Measurements from ENCODE around the gene CREB3L2. TPM values are rescaled to one million over a fixed set of nuclear protein-coding genes. Genes with fewer than 3 reads are reported as not detected.

Gene CREB3L2
- total and polyA plus RNA-seq, 4 donors: 7.4 to 89.1 (median 44.0) TPM

DNA sequence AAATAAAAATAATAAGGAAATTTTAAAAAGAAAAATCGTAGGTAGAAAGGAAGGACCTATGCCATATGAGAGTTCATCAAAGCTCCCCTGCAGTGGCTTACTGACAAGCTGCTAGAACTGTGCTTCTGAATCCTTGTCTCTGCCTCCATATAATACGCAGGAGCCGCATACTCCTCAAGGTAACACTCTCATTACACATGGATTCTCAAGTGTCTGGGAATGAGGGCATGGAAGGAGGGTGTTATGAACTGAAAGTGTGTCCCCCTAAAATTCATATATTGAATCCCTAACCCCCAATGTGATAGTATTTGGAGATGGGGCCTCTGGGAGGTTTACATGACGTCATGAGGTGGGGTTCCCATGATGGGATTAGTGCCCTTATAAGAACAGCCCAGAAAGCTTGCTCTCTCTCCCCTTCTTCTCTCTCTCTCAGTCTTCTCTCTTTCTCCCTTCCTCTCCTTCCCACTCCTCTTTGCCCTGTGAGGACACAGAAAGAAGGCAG lies 35.2 kb downstream of the CREB3L2 start:
- DNase-seq (no peak), ATAC-seq (ENCODE audit: insufficient read depth, low FRiP score) (no peak)
- no peaks in the 10 kb centered on the region for H3K9me3 ChIP-seq (ENCODE audit: control insufficient read depth in 4 of 4, insufficient read depth in 3 of 4, low read length in 3 of 4)
- H3K4me3 ChIP-seq: no peak overlapping the region
- TF ChIP-seq, protein P1, sequence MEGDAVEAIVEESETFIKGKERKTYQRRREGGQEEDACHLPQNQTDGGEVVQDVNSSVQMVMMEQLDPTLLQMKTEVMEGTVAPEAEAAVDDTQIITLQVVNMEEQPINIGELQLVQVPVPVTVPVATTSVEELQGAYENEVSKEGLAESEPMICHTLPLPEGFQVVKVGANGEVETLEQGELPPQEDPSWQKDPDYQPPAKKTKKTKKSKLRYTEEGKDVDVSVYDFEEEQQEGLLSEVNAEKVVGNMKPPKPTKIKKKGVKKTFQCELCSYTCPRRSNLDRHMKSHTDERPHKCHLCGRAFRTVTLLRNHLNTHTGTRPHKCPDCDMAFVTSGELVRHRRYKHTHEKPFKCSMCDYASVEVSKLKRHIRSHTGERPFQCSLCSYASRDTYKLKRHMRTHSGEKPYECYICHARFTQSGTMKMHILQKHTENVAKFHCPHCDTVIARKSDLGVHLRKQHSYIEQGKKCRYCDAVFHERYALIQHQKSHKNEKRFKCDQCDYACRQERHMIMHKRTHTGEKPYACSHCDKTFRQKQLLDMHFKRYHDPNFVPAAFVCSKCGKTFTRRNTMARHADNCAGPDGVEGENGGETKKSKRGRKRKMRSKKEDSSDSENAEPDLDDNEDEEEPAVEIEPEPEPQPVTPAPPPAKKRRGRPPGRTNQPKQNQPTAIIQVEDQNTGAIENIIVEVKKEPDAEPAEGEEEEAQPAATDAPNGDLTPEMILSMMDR (IDR thresholded peaks at IDR 0.05; ENCODE audit: control extremely low read depth, extremely low read depth): no peak
- peaks cover 0 to 2% (median 0%) of the 10 kb centered on the region in 4 donors for H3K36me3 ChIP-seq (ENCODE audit: control insufficient read depth in 4 of 4, insufficient read depth in 4 of 4, low read length in 4 of 4)
- no peaks in the 10 kb centered on the region for H3K27me3 ChIP-seq (ENCODE audit: control insufficient read depth in 3 of 3, insufficient read depth in 3 of 3, low read length in 2 of 3)
- H3K27ac ChIP-seq (ENCODE audit: low read depth in 1 of 2, low read length in 1 of 2): no peak overlapping the region
- 81 to 88% methylated on average over 4 of the region's 4 CpGs for WGBS, 2 donors
- no peak overlapping the region for H3K9ac ChIP-seq (ENCODE audit: insufficient read depth in 1 of 2, low read length in 2 of 2)
- H3K4me1 ChIP-seq (ENCODE audit: control insufficient read depth in 5 of 5, insufficient read depth in 5 of 5, low read length in 5 of 5): peaks cover 4 to 19% (median 15%) of the 10 kb centered on the region in 5 donors

DNA sequence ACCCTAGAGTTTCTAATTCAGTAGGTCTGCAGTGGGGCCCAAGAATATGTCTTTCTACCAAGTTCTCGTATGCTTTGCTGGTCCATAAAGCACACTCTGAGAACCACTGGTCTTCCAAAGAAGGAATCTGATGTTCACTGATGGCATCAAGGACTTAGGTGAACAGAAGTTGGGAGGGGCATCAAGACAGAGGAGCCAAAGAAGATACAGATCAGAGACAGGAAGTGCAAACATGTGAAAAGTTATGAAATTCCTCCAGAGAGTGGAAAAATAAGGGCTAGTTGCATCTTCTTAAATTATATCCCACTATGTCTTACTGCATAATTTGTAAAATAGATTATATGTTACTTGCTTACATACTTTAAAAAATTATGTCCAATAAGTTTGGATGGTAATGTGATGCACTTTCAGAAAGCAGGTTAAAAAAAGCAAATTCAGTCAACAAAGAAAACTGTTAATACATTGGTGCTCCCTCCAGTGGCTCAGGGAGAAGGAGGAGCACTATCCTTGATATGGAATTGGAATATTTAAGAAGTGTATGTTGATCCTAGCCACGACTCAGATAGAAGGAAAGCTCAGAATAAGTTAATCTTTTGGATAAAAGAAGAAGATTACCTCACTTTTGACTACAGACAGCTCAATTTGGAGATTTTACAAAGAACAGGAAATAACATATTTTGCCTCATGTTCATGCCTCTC lies 35.8 kb downstream of the CREB3L2 start:
- Histone ChIP-seq H3K27ac (ENCODE audit: low read depth in 1 of 2, low read length in 1 of 2) (no peak overlapping the region), H3K9ac (ENCODE audit: insufficient read depth in 1 of 2, low read length in 2 of 2) (no peak overlapping the region), H3K4me3 (no peak overlapping the region), H3K27me3 (ENCODE audit: control insufficient read depth in 3 of 3, insufficient read depth in 3 of 3, low read length in 2 of 3) (no peaks in the 10 kb centered on the region), H3K4me1 (ENCODE audit: control insufficient read depth in 5 of 5, insufficient read depth in 5 of 5, low read length in 5 of 5) (peaks cover 4 to 19% (median 17%) of the 10 kb centered on the region in 5 donors), H3K36me3 (ENCODE audit: control insufficient read depth in 4 of 4, insufficient read depth in 4 of 4, low read length in 4 of 4) (peaks cover 0 to 2% (median 0%) of the 10 kb centered on the region in 4 donors), H3K9me3 (ENCODE audit: control insufficient read depth in 4 of 4, insufficient read depth in 3 of 4, low read length in 3 of 4) (no peaks in the 10 kb centered on the region)
- ATAC-seq (ENCODE audit: insufficient read depth, low FRiP score) (no peak), DNase-seq (no peak)
- 68 to 74% methylated on average over 2 of the region's 2 CpGs for WGBS, 2 donors
- TF ChIP-seq, protein P1 (IDR thresholded peaks at IDR 0.05; ENCODE audit: control extremely low read depth, extremely low read depth): no peak

DNA sequence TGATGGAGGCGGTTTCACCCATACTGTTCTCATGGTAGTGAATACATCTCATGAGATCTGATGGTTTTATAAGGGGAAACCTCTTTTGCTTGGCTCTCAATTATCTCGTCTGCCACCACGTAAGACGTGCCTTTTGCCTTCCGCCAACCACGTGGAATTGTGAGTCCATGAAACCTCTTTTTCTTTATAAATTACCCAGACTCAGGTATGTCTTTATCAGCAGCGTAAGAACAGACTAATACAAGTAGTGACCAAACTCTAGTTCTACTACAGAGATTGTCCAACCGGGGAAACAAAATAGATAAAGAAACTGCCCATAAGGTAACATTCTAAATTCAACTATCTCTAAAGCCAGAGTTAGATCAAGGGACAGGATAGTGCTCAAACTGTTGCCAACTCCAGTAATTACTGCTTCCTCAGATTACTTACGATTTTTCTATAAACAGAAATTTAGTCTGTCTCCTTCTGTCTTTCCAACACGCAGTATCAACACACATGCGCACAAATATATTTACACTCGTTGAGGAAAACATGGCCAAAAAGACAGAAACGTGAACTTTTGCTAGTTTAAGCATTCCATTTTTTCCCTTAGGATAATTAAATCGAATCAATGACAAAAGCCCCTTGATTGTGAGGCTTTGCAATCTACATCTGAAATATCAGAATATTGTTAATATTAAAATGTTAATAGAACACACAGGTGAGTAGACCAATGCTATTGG lies 36.9 kb downstream of the CREB3L2 start:
- WGBS, 2 donors: 87 to 88% methylated on average over 14 of the region's 14 CpGs
- Histone ChIP-seq H3K4me1 (ENCODE audit: control insufficient read depth in 5 of 5, insufficient read depth in 5 of 5, low read length in 5 of 5) (peaks cover 1 to 20% (median 9%) of the 10 kb centered on the region in 5 donors), H3K4me3 (no peak overlapping the region), H3K9me3 (ENCODE audit: control insufficient read depth in 4 of 4, insufficient read depth in 3 of 4, low read length in 3 of 4) (no peaks in the 10 kb centered on the region), H3K36me3 (ENCODE audit: control insufficient read depth in 4 of 4, insufficient read depth in 4 of 4, low read length in 4 of 4) (peaks cover 0 to 2% (median 0%) of the 10 kb centered on the region in 4 donors), H3K27ac (ENCODE audit: low read depth in 1 of 2, low read length in 1 of 2) (no peak overlapping the region), H3K27me3 (ENCODE audit: control insufficient read depth in 3 of 3, insufficient read depth in 3 of 3, low read length in 2 of 3) (no peaks in the 10 kb centered on the region), H3K9ac (ENCODE audit: insufficient read depth in 1 of 2, low read length in 2 of 2) (no peak overlapping the region)
- ATAC-seq (ENCODE audit: insufficient read depth, low FRiP score) (no peak), DNase-seq (no peak)
- TF ChIP-seq, protein P1 (IDR thresholded peaks at IDR 0.05; ENCODE audit: control extremely low read depth, extremely low read depth): no peak
